GM23338 (cell line): Measurements from ENCODE around the gene MAST3.

Experiments
- CREB1 ChIP-seq: fragments of 250-450 bp; sonication (Bioruptor Pico); IDR thresholded peaks from 2 replicates; pipeline ENCODE4 v1.5.0; 2020; ENCODE audit warnings: low read depth, mild to moderate bottlenecking, moderate library complexity
- CTCF ChIP-seq, 2 experiments: fragments of 200-600 bp in 1 of 2; sonication (generic) in 1 of 2; conservative IDR thresholded peaks; 2 replicates each; pipeline versions ENCODE4 v1.5.1 to v1.6.1; 2016 to 2017; ENCODE audit warnings: antibody characterized with exemption in 2 of 2, low read depth in 2 of 2, mild to moderate bottlenecking in 2 of 2, moderate library complexity in 1 of 2
- ETS1 ChIP-seq: IDR thresholded peaks from 2 replicates; pipeline ENCODE4 v1.6.1; 2016; ENCODE audit warnings: antibody characterized with exemption
- EZH2 ChIP-seq: fragments of 200-600 bp; sonication (generic); IDR thresholded peaks from one replicate; pipeline ENCODE4 v1.8.0; 2017; ENCODE audit warnings: antibody characterized with exemption, mild to moderate bottlenecking, low read depth; ENCODE audit not compliant: unreplicated experiment
- EZH2phosphoT487 ChIP-seq: fragments of 200-600 bp; sonication (generic); IDR thresholded peaks from one replicate; pipeline ENCODE4 v1.8.1; 2018; ENCODE audit warnings: antibody characterized with exemption; ENCODE audit not compliant: unreplicated experiment
- POLR2AphosphoS5 ChIP-seq: IDR thresholded peaks from 2 replicates; pipeline ENCODE4 v1.6.1; 2016; ENCODE audit warnings: antibody characterized with exemption, low read depth
- TF ChIP-seq, protein P1 (sequence below): IDR thresholded peaks from one replicate; pipeline ENCODE4 v1.6.1; 2018; ENCODE audit warnings: antibody characterized with exemption; ENCODE audit not compliant: unreplicated experiment

GRCh38 chr19:18073197-18073596 is 24.4 kb upstream of the MAST3 start:
- TF ChIP-seq CTCF (conservative IDR thresholded peaks at IDR 0.05; ENCODE audit: low read depth in 2 of 2): no peak
- TF ChIP-seq ETS1: no peak
- no peak for TF ChIP-seq EZH2phosphoT487
- TF ChIP-seq POLR2AphosphoS5: no peak
- no peak for TF ChIP-seq EZH2
- no peak for TF ChIP-seq CREB1 (CRISPR knock-in tag)
- TF ChIP-seq, protein P1, sequence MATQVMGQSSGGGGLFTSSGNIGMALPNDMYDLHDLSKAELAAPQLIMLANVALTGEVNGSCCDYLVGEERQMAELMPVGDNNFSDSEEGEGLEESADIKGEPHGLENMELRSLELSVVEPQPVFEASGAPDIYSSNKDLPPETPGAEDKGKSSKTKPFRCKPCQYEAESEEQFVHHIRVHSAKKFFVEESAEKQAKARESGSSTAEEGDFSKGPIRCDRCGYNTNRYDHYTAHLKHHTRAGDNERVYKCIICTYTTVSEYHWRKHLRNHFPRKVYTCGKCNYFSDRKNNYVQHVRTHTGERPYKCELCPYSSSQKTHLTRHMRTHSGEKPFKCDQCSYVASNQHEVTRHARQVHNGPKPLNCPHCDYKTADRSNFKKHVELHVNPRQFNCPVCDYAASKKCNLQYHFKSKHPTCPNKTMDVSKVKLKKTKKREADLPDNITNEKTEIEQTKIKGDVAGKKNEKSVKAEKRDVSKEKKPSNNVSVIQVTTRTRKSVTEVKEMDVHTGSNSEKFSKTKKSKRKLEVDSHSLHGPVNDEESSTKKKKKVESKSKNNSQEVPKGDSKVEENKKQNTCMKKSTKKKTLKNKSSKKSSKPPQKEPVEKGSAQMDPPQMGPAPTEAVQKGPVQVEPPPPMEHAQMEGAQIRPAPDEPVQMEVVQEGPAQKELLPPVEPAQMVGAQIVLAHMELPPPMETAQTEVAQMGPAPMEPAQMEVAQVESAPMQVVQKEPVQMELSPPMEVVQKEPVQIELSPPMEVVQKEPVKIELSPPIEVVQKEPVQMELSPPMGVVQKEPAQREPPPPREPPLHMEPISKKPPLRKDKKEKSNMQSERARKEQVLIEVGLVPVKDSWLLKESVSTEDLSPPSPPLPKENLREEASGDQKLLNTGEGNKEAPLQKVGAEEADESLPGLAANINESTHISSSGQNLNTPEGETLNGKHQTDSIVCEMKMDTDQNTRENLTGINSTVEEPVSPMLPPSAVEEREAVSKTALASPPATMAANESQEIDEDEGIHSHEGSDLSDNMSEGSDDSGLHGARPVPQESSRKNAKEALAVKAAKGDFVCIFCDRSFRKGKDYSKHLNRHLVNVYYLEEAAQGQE: no peak
